Gastroesophageal sphincter (tissue), 4 donors: ENCODE data around the gene FAM193A. TPM values are rescaled to one million over a fixed set of nuclear protein-coding genes. Genes with fewer than 3 reads are reported as not detected.
"Not testable (repeated sequence)": the region's sequence is repeated elsewhere in the genome, so short reads cannot be mapped to it uniquely, and the experiment has no call there.

Experiments used
- ATAC-seq: fragments of 150-250 bp; one replicate; pipeline ENCODE4 v1.9.1; 2016; ENCODE audit warnings: mild to moderate bottlenecking, moderate library complexity
- H3K27ac ChIP-seq, 4 donors: fragments of 200-600 bp; sonication (generic) in 3 of 4; 1 replicate in 3 of 4; 2 replicates in 1 of 4; pipeline ENCODE4 v1.5.1; 2016 to 2019
- H3K27me3 ChIP-seq: fragments of 200-600 bp; sonication (generic); one replicate; pipeline ENCODE4 v1.5.1; 2019
- H3K36me3 ChIP-seq, 2 donors: fragments of 200-600 bp; sonication (generic); one replicate each; pipeline ENCODE4 v1.5.1; 2019; ENCODE audit warnings: control low read depth in 1 of 2
- H3K4me1 ChIP-seq, 3 donors: fragments of 200-600 bp; sonication (generic); 1 replicate in 2 of 3; 2 replicates in 1 of 3; pipeline ENCODE4 v1.5.1; 2016 to 2019; ENCODE audit warnings: control low read depth in 2 of 3
- H3K4me3 ChIP-seq, 2 donors: fragments of 200-600 bp; sonication (generic); one replicate each; pipeline ENCODE4 v1.5.1; 2019; ENCODE audit warnings: mild to moderate bottlenecking in 1 of 2, moderate library complexity in 1 of 2
- H3K9me3 ChIP-seq, 3 donors: fragments of 200-600 bp; sonication (generic); one replicate each; pipeline ENCODE4 v1.5.1; 2017 to 2019; ENCODE audit warnings: control low read depth in 2 of 3
- EP300 ChIP-seq: sonication (generic); formaldehyde crosslinking; IDR thresholded peaks from one replicate; pipeline ENCODE4 v1.6.1; 2017; ENCODE audit warnings: antibody characterized with exemption, mild to moderate bottlenecking
- POLR2A ChIP-seq, 2 donors: fragments of 450-650 bp; IDR thresholded peaks; one replicate each; pipeline ENCODE4 v1.6.1; 2017; ENCODE audit warnings: antibody characterized with exemption in 2 of 2, mild to moderate bottlenecking in 2 of 2, moderate library complexity in 1 of 2
- POLR2AphosphoS5 ChIP-seq: sonication (generic); formaldehyde crosslinking; IDR thresholded peaks from one replicate; pipeline ENCODE4 v1.6.1; 2017; ENCODE audit warnings: antibody characterized with exemption
- WGBS, 2 donors: methylation state at CpG; one replicate each; pipeline ENCODE4 v1.1.5; 2018; ENCODE audit warnings: low coverage in 1 of 2; 5-methylcytosine and 5-hydroxymethylcytosine counted together
- total RNA-seq, 4 donors: library from RNA; depleted of rRNA; stranded (reverse); fragments of >200 nt; gene quantifications; one replicate each; pipeline ENCODE4 v1.1.0, GENCODE V29; 2016
- TF ChIP-seq, protein P1 (sequence below), 4 experiments: fragments of 200-600 bp in 2 of 4; fragments of 450-650 bp in 2 of 4; sonication (generic) in 1 of 4; IDR thresholded peaks; one replicate each; pipeline ENCODE4 v1.5.1; 2017 to 2019; ENCODE audit warnings: antibody characterized with exemption in 4 of 4, mild to moderate bottlenecking in 2 of 4, moderate library complexity in 2 of 4

The FAM193A gene
- total RNA-seq, 4 donors from 2014 or later, result 24.5 to 35.6 (median 30.2) TPM

DNA sequence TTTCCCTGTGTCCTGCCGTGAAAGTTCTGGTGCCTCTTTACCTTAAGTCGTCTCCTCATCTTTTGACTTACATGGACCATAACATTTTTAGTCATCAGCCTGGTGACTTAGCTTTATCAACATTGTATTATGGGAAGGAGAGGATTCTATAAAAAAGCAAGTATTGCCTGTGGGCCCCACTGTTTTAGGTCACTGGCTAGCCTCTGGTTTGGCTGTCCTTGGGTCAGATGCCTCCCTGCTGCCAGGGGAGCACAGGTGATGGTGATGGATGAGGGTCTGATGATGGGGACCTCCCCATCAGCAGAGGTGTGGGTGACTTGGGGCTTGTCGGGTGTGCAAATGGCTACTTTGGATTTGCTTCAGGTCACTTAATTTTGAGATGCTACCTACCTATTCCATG, 51.8 kb downstream of the FAM193A start:
- H3K9me3 ChIP-seq, result no peaks in the 10 kb centered on the region
- no peak overlapping the region for H3K27ac ChIP-seq
- TF ChIP-seq POLR2AphosphoS5 (no peak), POLR2A (IDR thresholded peaks at IDR 0.05) (no peak), EP300 (no peak)
- TF ChIP-seq, protein P1, sequence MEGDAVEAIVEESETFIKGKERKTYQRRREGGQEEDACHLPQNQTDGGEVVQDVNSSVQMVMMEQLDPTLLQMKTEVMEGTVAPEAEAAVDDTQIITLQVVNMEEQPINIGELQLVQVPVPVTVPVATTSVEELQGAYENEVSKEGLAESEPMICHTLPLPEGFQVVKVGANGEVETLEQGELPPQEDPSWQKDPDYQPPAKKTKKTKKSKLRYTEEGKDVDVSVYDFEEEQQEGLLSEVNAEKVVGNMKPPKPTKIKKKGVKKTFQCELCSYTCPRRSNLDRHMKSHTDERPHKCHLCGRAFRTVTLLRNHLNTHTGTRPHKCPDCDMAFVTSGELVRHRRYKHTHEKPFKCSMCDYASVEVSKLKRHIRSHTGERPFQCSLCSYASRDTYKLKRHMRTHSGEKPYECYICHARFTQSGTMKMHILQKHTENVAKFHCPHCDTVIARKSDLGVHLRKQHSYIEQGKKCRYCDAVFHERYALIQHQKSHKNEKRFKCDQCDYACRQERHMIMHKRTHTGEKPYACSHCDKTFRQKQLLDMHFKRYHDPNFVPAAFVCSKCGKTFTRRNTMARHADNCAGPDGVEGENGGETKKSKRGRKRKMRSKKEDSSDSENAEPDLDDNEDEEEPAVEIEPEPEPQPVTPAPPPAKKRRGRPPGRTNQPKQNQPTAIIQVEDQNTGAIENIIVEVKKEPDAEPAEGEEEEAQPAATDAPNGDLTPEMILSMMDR (IDR thresholded peaks at IDR 0.05), result no peak
- H3K4me1 ChIP-seq, result peaks cover 0 to 81% (median 35%) of the 10 kb centered on the region in 3 donors
- 93 to 100% methylated on average over 1 to 3 of the region's 3 CpGs for WGBS, 2 donors
- H3K36me3 ChIP-seq, result no peaks in the 10 kb centered on the region
- H3K27me3 ChIP-seq, result no peaks in the 10 kb centered on the region
- H3K4me3 ChIP-seq, result no peak overlapping the region
- no peak for ATAC-seq

DNA sequence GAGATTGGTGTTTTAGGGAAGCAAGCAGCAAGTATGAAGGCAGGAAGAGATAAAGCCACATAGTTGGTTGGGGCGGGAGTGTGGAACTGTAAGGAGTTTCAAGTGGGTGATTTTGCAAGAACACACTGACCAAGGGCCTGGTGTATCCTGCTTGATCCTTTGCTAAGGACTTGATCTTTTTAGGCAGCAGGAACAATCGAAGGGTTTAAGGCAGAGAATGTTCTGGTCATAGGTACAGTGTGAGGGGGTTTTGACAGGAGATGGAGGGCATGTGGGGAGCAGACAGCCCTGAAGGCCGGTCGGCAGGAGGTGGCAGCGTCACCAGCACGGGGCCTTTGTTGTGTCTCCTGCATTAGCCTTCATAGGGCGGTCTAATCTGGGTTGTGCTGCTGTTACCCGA, 54.7 kb downstream of the FAM193A start:
- ATAC-seq, result no peak
- WGBS, 2 donors, result 37 to 79% methylated on average over 5 to 8 of the region's 8 CpGs
- H3K4me3 ChIP-seq, result no peak overlapping the region

DNA sequence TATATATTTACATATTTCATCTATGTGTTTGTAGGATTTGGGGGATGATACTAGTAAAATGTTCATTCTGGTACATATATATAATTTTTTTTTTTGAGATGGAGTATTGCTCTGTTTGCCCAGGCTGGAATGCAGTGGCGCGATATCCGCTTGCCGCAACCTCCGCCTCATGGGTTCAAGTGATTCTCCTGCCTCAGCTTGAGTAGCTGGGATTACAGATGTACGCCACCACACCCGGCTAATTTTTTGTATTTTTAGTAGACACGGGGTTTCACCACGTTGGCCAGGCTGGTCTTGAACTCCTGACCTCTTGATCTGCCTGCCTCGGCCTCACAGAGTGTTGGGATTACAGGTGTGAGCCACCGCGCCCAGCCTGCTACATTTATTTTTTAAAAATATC, 55.6 kb downstream of the FAM193A start:
- ATAC-seq, H3K36me3 ChIP-seq, H3K9me3 ChIP-seq, H3K4me3 ChIP-seq, H3K27me3 ChIP-seq: not testable (repeated sequence)
- peaks cover 0 to 96% (median 43%) of the 10 kb centered on the region in 3 donors for H3K4me1 ChIP-seq
- 83 to 84% methylated on average over 12 of the region's 12 CpGs for WGBS, 2 donors
- peak overlapping the region in 2 of 4 donors; percentile 17 to 18 for H3K27ac ChIP-seq

More for the DNA sequence above, 54.7 kb downstream of the FAM193A start:
- peaks cover 0 to 2% of the 10 kb centered on the region in 2 donors for H3K36me3 ChIP-seq
- no peaks in the 10 kb centered on the region for H3K9me3 ChIP-seq
- peaks cover 0 to 95% (median 41%) of the 10 kb centered on the region in 3 donors for H3K4me1 ChIP-seq
- peak overlapping the region in 1 of 4 donors; percentile 21 for H3K27ac ChIP-seq
- H3K27me3 ChIP-seq, result no peaks in the 10 kb centered on the region
- no peak for TF ChIP-seq EP300
- TF ChIP-seq POLR2AphosphoS5, result no peak
- TF ChIP-seq, protein P1 (IDR thresholded peaks at IDR 0.05), result no peak
- no peak for TF ChIP-seq POLR2A (IDR thresholded peaks at IDR 0.05)

DNA sequence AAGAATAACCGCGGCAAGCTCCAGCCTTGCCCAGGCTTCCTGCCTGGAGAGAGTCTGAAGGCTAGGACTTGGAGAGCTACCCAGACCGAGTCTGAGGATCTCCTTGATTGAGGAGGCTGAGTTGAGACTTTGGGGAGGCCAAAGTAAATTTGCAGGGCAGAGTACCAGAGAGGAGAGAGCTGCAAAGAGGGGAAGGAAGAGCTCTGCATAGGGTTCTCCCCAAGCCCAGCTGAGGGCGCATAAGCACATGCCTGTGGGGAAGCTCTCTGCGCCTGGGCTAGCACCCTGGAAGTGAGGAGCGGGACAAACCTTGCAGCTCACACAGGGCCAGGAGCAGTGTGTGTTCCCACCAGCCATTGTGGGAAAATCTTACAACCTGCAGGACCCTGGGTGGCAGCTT, 56.1 kb downstream of the FAM193A start:
- ATAC-seq, result no peak
- WGBS, 2 donors, result 13 to 45% methylated on average over 3 of the region's 6 CpGs
- H3K27ac ChIP-seq, result peak overlapping the region in 2 of 4 donors; percentile 17 to 18
- H3K36me3 ChIP-seq, result peaks cover 0 to 10% of the 10 kb centered on the region in 2 donors
- TF ChIP-seq POLR2A (IDR thresholded peaks at IDR 0.05), result no peak
- no peak for TF ChIP-seq EP300
- no peak for TF ChIP-seq POLR2AphosphoS5
- TF ChIP-seq, protein P1 (IDR thresholded peaks at IDR 0.05), result no peak
- peaks cover 0 to 96% (median 40%) of the 10 kb centered on the region in 3 donors for H3K4me1 ChIP-seq
- H3K27me3 ChIP-seq, result no peaks in the 10 kb centered on the region
- H3K4me3 ChIP-seq, result no peak overlapping the region
- no peaks in the 10 kb centered on the region for H3K9me3 ChIP-seq

DNA sequence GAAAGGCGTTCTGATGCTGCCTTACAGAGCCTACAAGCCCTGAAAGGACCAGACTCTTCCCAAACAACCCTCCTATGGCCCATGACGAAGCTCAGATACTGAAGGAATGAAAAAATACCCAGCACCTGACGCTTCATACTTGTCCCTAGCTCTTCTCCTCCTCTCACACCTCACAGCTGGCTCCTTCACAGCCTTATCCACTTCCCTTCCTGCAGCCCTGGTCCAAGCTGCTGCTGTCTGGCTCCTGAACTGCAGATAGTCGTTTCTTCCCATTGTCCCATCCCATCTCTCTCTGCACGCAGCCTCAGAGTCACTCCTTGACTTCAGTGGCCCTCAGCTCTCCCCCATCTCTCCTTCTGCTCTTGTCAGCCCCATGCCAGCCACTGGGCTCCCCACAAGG, 56.6 kb downstream of the FAM193A start:
- H3K4me1 ChIP-seq, result peaks cover 0 to 96% (median 40%) of the 10 kb centered on the region in 3 donors
- peak overlapping the region in 1 of 4 donors; percentile 18 for H3K27ac ChIP-seq
- no peaks in the 10 kb centered on the region for H3K27me3 ChIP-seq
- no peak overlapping the region for H3K4me3 ChIP-seq
- no peak for ATAC-seq
- no peak for TF ChIP-seq POLR2AphosphoS5
- no peak for TF ChIP-seq EP300
- TF ChIP-seq, protein P1 (IDR thresholded peaks at IDR 0.05), result no peak
- TF ChIP-seq POLR2A (IDR thresholded peaks at IDR 0.05), result no peak
- peaks cover 0 to 10% of the 10 kb centered on the region in 2 donors for H3K36me3 ChIP-seq
- WGBS, 2 donors, result 47 to 48% methylated on average over 4 of the region's 5 CpGs
- no peaks in the 10 kb centered on the region for H3K9me3 ChIP-seq
